CD1c-positive myeloid dendritic cell (primary cell): ENCODE measurements around the gene GPD1.
"Not testable (repeated sequence)": the region's sequence is repeated elsewhere in the genome, so short reads cannot be mapped to it uniquely, and the experiment has no call there.

Experiments used
- DNase-seq: peaks from one replicate; pipeline ENCODE4 v3.0.0-alpha.2; 2016; ENCODE audit errors: extremely low spot score

The GPD1 gene

DNA sequence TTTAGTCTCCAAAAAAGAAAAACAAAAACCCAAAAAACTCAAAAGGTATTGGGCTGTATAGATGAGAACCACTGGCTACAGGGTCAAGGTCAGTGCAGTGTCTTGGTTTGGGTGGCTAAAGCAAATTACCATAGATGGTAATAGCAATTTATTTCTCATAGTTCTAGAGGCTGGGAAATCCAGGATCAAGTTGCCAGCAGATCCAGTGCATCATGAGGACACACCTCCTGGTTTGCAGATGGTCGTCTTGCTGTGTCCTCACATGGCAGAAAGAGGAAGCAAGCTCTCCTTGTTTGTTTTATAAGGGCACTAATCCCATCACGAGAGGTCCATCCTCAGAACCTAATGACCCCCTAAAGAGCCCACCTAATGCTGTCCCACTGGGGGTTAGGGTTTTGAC is 19.4 kb downstream of the GPD1 start:
- no peak for DNase-seq

DNA sequence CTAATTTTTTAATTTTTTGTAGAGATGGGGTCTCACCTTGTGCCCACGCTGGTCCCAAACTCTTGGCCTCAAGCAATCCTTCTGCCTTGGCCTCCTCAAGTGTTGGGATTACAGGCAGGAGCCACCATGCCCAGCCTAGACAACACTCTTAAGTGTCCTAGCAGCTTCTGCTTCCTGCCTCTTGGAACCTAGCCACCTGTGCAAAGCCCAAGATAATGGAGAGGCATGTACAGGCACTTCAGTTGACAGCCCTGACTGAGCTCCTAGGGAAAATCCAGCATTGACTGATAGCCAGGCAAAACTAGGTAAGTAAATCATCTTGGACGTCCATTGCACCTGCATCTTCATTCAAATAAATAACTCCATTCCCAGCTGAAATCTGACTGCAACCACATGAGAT is 23.7 kb downstream of the GPD1 start:
- no peak for DNase-seq

GRCh38 chr12:50129290-50129689 is 25.5 kb downstream of the GPD1 start:
- DNase-seq = peak; percentile 48

- DNase-seq = peak; percentile 33
Measured at GRCh38 chr12:50132505-50133135, 28.8 kb downstream of the GPD1 start.

GRCh38 chr12:50142993-50143392 is 39.2 kb downstream of the GPD1 start:
- no peak for DNase-seq

DNA sequence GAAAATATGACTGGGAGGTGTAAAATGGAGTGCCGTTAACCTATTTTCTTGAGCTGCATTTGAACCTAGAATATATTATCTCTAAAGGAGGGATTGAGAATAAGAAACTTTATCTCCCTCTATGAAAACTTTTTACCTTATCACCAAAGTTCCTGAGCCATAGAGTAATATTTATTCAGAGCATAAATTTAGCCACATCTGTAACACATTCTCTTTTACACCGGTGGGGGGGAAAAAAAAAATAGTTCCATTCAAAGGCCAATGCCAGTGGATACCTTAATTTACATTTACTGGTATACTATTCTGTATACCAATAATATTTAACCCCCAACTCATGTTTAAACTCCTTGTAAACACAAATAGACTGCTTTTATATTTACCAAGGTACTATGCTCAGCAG is 41.6 kb downstream of the GPD1 start:
- DNase-seq = no peak

DNA sequence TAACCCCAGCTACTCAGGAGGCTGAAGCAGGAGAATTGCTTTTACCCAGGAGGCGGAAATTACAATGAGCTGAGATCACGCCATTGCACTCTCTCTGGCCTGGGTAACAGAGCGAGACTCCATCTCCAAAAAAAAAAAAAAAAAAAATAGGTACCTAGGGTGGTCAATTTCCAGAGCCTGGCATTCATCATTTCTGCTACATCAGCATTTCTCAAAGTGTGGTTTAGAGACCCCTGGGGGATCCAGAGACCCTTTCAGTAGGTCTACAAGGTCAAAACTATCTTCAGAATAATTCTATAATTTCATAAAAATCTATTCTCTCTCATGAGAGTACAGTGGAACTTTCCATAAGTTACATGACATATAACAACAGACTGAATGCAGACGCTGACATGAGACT is 43.5 kb downstream of the GPD1 start:
- DNase-seq = no peak

- not testable (repeated sequence) for DNase-seq
Measured at GRCh38 chr12:50148011-50148410, 44.2 kb downstream of the GPD1 start.

DNA sequence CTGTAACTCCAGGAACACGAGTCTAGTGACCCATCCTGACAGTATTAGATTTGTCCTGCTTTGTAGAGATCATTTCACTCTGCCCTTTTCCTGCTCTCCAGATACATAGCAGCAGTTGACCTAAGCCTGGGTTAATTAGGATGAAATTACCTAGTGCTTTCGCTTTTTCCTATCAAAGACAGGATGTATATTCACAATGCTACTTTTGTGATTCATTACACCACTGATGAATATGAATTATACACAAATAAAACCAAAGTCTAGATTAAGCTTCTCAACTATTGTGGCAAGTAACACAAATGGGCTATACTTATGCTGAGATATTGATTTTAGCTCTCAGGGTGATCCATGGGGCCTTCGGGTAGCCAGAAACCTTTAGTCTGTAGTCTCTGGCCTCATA is 45.5 kb downstream of the GPD1 start:
- no peak for DNase-seq

GRCh38 chr12:50151047-50151687 is 47.4 kb downstream of the GPD1 start:
- DNase-seq = no peak

GRCh38 chr12:50154947-50155346 is 51.1 kb downstream of the GPD1 start:
- not testable (repeated sequence) for DNase-seq

DNA sequence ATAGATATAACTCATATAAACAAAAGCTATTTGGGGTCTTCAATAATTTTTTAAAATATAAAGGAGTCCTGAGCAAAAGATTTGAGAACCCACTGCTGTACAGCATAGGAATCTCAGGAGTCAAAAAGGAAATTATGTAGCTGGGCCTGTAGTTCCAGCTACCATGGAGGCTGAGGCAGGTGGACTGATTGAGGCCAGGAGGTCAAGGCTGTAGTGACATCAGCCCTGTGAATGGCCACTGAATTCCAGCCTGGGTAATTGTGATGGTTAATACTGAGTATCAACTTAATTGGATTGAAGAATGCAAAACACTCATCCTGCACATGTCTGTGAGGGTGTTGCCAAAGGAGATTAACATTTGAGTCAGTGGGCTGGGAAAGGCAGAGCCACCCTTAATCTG is 52.8 kb downstream of the GPD1 start:
- no peak for DNase-seq

- no peak for DNase-seq
Measured at GRCh38 chr12:50157259-50157658, 53.5 kb downstream of the GPD1 start.

GRCh38 chr12:50160643-50161042 is 56.8 kb downstream of the GPD1 start:
- DNase-seq = no peak
